ENCODE results near the gene HMGA1.

The HMGA1 gene

GRCh38 chr6:34295721-34296120 is 59.0 kb downstream of the HMGA1 start:
- no peaks in the 10 kb centered on the region for H3K27me3 ChIP-seq (ENCODE audit: control insufficient read depth, low read length)
- H3K27ac ChIP-seq (ENCODE audit: low read depth, low read length): no peak overlapping the region
- H3K36me3 ChIP-seq (ENCODE audit: control insufficient read depth, low read length): peaks cover 23% of the 10 kb centered on the region
- peaks cover 26% of the 10 kb centered on the region for H3K4me1 ChIP-seq (ENCODE audit: control insufficient read depth, low read length)
- no peak for TF ChIP-seq EZH2phosphoT487 (IDR thresholded peaks at IDR 0.05; ENCODE audit: borderline replicate concordance, low read length)
- no peak for TF ChIP-seq CTCF (IDR thresholded peaks at IDR 0.05; ENCODE audit: low read depth, low read length, poor library complexity, severe bottlenecking)
- H4K20me1 ChIP-seq (ENCODE audit: control insufficient read depth, insufficient read depth, low read depth, low read length): no peaks in the 10 kb centered on the region
- no peaks in the 10 kb centered on the region for H3F3A ChIP-seq (ENCODE audit: control insufficient read depth, insufficient read depth)
- H3K4me2 ChIP-seq (ENCODE audit: low read length): no peak overlapping the region
- H3K4me3 ChIP-seq (ENCODE audit: low read length): no peak overlapping the region
- H3K79me2 ChIP-seq (ENCODE audit: control insufficient read depth, low read length): no peaks in the 10 kb centered on the region
- no peaks in the 10 kb centered on the region for H3K9me3 ChIP-seq (ENCODE audit: control insufficient read depth, insufficient read depth, low read length)
- H3K9me2 ChIP-seq (replicated peaks; ENCODE audit: control insufficient read depth, low read length): no peaks in the 10 kb centered on the region
